GM18909 (cell line): ENCODE results near the gene WNT8A.

Experiments used
- ATAC-seq: cut with Tn5 transposase; IDR thresholded peaks from one replicate; pipeline ENCODE4 v1.9.1; 2021; ENCODE audit warnings: mild to moderate bottlenecking; ENCODE audit not compliant: unreplicated experiment, poor library complexity

The WNT8A gene

DNA sequence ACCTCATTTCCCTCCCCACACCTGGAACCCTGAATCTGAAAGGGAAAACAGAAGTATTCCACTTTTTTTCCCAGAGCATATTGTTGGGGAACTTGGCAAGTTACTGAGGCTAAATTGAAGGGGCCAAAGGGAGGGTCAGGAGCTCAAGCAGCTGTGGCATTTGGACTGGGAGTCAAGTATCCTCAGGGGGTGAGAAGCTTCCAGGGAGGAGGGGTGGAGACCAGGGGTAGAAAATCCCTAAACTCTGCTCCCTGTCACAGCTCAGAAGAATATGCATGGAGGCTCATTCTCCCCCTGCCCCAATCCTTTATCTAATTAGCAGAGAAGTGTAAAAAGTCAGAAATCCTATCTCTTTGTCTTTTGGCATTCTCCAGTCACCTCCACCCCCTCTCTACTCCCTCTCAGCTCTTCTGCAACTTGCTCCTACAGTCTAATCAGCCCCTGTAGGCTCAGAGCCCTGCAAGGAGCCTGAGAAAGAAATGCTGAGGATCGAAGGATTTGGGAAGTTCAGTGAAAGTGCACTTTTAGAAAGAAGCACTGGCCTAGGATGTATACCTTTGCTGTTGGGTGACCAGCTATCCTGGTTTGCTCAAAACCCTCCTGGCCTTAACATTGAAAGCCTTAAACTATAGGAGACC lies 5.7 kb upstream of the WNT8A start:
- ATAC-seq = no peak

DNA sequence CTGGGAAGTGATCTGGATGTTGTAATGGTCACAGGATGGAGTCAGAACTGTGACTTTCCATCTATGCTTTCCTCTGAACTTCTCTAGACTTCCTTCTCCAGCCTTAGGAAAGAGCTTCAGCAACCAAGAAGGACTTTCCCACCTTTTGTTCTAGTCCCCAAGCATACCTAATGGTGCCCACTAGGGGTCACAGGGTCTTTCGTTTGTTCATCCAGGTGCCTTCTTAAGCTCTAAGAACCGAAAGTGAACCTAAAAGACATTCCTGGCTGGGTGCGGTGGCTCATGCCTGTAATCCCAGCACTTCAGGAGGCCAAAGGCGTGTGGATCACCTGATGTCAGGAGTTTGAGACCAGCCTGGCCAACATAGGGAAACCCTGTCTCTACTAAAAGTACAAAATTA lies 1.8 kb upstream of the WNT8A start:
- ATAC-seq = no peak

DNA sequence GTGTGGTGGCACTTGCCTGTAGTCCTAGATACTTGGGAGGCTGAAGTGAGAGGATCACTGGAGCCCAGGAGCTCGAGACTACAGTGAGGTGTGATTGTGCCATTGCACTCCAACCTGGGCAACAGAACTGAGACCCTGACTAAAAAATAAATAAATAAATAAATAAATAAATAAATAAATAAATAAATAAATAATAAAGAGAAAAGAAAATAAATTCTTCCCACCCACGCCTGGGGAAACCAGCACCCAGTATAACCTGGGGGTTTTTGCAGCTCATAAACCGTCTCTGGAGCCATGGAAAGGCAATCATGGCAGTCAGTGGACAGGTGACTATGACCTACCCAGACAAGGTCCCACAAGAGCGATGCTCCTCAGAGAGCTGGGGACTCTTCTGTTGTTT lies 7.9 kb downstream of the WNT8A start:
- ATAC-seq = no peak

DNA sequence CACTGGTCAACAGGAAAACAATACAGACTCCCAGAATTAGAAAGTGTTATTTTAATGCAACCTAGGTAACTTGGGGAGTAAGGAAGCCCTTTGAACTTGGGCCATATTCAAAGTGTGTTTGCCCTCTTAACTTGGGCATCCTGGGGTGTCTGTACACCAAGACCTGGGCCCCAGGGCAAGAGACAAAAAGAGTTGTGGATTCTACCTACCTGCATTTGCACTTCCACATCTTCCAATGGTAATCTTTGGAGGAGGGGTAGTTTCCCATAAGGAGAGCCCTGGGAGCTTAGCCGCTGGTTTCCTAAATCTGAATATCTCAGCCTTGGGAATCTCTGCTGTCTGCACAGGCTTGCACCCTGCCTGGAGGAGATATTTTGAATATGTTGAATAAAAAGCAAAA lies 8.5 kb downstream of the WNT8A start:
- ATAC-seq = no peak

DNA sequence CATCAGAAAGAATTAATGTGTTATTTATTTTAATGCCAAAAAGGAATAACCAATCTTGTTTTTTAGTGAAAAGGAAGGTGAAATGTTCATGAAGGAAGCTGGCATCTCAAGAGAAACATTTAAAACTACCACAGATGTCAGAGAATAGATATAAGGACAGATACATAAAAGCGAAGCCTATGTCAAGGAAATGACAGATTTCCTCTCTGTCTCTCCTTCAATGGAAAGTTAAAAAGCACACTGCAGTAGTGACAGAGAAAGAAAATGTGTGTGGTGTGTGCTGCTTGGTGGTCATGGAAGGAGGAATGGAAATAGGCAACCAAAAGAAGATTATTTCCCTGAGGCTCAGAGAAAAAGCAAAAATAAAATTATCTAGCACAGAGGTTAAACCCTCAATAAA lies 9.2 kb downstream of the WNT8A start:
- ATAC-seq = no peak

GRCh38 chr5:138095100-138095907 lies 11.5 kb downstream of the WNT8A start:
- no peak for ATAC-seq

DNA sequence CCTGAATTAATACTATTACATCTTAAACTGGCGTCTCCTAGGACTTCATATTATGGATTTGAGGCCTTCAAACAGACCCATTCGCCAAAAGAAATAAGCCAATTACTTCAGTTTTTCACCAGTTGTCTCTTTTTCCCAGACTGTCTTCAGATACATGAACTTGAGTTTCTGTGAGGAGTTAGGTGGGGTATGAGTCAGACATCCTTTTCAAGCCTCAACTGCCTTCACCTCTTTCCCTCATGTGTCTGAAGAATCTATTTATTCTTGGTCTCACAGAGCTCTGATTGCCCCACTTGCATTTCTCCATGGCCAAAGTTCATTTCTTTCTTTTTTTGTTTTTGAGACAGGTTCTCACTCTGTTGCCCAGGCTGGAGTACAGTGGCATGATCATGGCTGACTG lies 12.5 kb downstream of the WNT8A start:
- no peak for ATAC-seq

DNA sequence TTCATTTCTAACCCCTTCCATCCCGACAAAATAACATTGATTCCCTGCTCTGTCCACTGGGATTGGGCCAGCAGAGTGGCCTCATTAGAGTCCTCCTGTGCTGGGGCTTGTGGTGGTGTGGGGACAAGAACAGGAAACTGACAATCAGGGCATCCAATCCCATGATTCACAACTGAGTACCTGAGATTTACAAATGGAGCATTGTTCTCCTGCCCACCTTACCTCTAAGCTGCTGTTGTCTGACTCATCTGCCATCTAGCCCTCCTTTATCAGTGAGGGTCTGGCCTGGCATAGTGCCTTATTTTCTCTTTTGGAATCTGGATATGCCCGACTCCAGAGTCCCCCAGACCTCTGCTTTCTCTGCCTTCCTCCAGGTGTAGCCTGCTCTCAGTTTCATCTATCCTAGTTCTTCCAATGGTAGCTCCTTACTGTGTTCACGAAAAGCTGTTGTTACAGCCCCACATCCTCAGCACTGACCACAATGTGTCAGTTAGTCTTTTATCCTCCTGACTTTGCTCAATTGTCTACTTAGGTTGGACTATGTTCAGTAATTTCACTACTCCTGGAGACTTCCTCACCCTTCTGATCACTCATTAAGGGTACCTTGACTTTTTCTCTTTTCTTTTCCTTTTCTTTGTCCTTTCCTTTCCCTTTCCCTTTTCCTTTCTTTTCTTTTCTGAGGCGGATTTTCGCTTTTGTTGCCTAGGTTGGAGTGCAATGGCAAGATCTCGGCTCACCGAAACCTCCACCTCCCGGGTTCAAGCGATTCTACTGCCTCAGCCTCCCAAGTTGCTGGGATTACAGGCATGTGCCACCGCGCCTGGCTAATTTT lies 13.4 kb downstream of the WNT8A start:
- ATAC-seq = no peak

GRCh38 chr5:138102454-138103318 lies 18.9 kb downstream of the WNT8A start:
- ATAC-seq = no peak

DNA sequence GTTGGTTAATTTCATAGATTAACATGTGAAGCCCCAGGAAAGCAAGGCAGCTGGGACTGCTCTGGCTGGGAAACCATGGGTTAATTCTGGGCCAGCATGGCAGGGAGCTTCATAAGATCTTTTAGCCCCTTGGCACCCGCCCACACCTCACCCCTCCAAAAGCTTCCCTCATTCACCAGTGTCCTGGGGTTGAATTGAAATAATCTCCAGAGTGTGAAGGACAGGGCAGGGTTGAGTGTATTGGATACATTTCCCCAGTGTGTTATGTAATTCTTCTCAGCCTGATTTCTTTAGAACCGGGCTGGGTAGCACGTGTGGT lies 19.4 kb downstream of the WNT8A start:
- ATAC-seq = no peak

GRCh38 chr5:138105709-138106108 lies 21.9 kb downstream of the WNT8A start:
- no peak for ATAC-seq

- ATAC-seq = no peak
Observed at GRCh38 chr5:138107213-138107612, 23.4 kb downstream of the WNT8A start.

DNA sequence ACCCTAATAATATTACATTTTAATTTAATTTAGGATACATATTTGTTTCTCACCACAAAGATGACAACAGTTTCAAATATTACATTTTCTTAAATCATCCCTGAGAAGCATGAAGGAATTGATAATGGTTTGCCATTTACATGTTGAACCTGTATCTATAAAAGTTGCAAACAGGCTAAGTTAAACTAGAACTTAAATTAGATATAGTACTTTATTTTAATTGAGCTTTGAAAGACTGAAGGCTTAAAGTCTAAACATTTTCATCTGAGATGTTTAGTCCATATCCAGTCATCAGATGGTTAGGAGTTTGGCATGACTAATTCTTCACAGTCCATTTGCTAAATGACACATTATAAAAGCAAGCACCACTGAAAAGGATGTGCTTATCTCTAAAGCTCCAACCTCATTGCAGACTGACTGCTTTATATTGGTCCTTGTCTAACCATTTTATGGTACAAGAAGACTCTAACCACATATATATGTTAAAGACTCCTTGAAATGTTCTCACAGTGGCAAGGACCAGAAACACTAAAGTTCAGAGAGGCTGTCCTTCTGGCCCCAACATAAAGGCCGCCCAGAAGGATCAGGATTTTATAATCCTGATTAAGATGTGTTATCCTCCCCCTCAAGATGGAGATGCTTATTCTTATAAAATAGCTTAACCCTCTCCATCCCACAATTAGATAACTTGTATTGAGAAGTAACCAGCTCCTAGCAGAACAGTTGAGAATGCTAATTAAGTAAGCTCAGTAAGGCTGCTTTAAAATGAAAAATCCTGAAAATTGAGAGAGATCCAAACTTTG lies 25.8 kb downstream of the WNT8A start:
- ATAC-seq = no peak

GRCh38 chr5:138110266-138110963 lies 26.6 kb downstream of the WNT8A start:
- ATAC-seq = no peak

DNA sequence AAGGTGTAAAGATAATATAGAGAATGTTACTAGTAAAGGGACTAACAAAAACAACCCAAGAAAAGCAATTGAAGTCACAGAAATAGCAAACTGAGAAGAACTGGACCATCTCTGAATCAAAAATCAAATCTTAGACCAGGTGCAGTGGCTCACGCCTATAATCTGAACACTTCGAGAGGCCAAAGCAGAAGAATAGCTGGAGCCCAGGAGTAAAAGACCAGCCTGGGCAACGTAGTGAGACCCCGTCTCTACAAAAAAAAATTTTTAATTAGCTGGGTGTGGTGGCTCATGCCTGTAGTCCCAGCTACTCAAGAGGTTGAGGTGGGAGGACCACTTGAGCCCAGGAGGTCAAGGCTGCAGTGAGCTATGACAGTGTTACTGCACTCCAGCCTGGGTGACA lies 27.3 kb downstream of the WNT8A start:
- ATAC-seq = no peak

DNA sequence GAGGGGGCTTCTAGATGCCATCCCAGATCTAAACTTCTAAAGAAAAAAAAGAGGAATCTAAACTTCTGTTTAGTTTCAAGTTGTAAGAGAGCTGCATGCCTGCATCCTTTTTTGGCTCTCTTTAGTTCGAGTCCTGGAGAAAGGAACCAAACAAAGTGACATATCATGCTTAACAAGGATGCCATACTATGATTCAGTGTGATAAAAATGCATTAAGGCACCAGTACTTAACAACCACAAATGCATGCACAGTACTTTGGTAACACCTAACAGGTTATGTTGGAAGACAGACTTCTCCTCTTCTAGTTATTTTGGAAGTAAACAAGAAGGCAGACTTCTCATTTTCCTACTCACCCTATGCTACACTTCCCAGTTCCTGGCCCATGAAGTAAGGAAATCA lies 28.1 kb downstream of the WNT8A start:
- no peak for ATAC-seq

DNA sequence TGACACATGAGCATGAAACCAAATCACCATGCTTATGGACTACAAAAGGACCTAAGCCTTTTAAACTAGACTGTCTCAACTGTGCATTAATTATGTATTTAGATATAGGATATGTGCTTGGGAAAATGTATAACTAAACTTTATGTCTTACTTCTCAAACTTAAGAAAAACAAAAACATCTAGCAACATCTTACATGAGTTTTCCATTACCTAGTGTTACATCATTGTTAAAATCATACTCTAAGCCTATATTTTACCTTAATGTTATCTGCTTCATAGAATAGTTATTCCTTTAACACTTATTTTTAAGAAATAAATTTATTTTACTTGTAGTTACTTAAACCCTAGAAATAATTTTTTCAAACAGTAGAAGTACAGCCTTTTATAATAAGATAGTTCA lies 31.4 kb downstream of the WNT8A start:
- no peak for ATAC-seq

DNA sequence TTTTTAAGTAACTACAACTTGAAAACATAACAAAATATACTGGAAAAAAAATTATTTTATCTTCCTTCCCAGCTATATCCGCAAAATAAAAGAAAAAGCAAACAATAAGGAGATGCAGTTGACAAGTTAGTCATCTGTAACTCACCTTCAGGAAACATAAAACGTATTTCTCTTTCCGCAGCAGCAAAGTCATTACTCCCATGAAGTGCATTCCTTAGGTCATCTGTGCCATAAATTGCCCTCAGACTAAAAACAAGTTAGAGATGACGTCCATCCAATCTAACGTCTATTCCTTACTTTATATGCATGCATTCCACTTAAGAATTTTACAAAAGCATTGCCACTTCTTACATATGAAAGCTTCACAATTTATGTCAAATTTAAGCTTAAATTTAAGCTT lies 44.5 kb downstream of the WNT8A start:
- ATAC-seq = no peak

GRCh38 chr5:138129347-138129746 lies 45.5 kb downstream of the WNT8A start:
- ATAC-seq = no peak
